MM.1S (cell line): ENCODE data around the gene TMEM132D.

Source experiments
- DNase-seq: peaks from one replicate; pipeline ENCODE4 v3.0.0-alpha.2; 2015
- H2AFZ ChIP-seq: fragments of 300-600 bp; sonication (generic); 2 replicates; pipeline ENCODE4 v1.6.0; 2016; ENCODE audit warnings: antibody characterized with exemption, low read length
- H3F3A ChIP-seq: fragments of 300-600 bp; sonication (generic); 2 replicates; pipeline ENCODE4 v1.6.1; 2016; ENCODE audit warnings: mild to moderate bottlenecking, antibody characterized with exemption, low read length, moderate library complexity, mixed read lengths; ENCODE audit not compliant: insufficient read depth
- H3K27ac ChIP-seq: fragments of 300-600 bp; sonication (generic); 2 replicates; pipeline ENCODE4 v1.5.1; 2016; ENCODE audit warnings: mild to moderate bottlenecking, low read length
- H3K27me3 ChIP-seq: fragments of 300-600 bp; sonication (generic); replicated peaks from 2 replicates; pipeline ENCODE4 v1.6.0; 2016; ENCODE audit warnings: low read length; ENCODE audit not compliant: insufficient read depth
- H3K36me3 ChIP-seq: fragments of 300-600 bp; sonication (generic); replicated peaks from 2 replicates; pipeline ENCODE4 v1.6.1; 2016; ENCODE audit warnings: mild to moderate bottlenecking, low read length, mixed read lengths; ENCODE audit not compliant: insufficient read depth
- H3K4me1 ChIP-seq: fragments of 300-600 bp; sonication (generic); 2 replicates; pipeline ENCODE4 v1.6.1; 2016; ENCODE audit warnings: low read length, mixed read lengths
- H3K4me2 ChIP-seq: fragments of 300-600 bp; sonication (generic); 2 replicates; pipeline ENCODE4 v1.6.0; 2016; ENCODE audit warnings: low read depth, low read length
- H3K4me3 ChIP-seq: fragments of 300-600 bp; sonication (generic); 2 replicates; pipeline ENCODE4 v1.5.1; 2016; ENCODE audit warnings: low read length, mixed read lengths
- H3K79me2 ChIP-seq: fragments of 300-600 bp; sonication (generic); 2 replicates; pipeline ENCODE4 v1.6.1; 2016; ENCODE audit warnings: mixed run types, low read length, mixed read lengths
- H3K9ac ChIP-seq: fragments of 300-600 bp; sonication (generic); 2 replicates; pipeline ENCODE4 v1.6.1; 2016; ENCODE audit warnings: low read length, mixed read lengths
- H3K9me2 ChIP-seq: fragments of 300-600 bp; sonication (generic); replicated peaks from 2 replicates; pipeline ENCODE4 v1.6.1; 2016; ENCODE audit warnings: mild to moderate bottlenecking, low read length, mixed read lengths; ENCODE audit not compliant: insufficient read depth
- H3K9me3 ChIP-seq: fragments of 300-600 bp; sonication (generic); replicated peaks from 2 replicates; pipeline ENCODE4 v1.6.1; 2016; ENCODE audit warnings: mild to moderate bottlenecking, low read length, mixed read lengths; ENCODE audit not compliant: insufficient read depth
- H4K20me1 ChIP-seq: fragments of 300-600 bp; sonication (generic); 2 replicates; pipeline ENCODE4 v1.6.1; 2016; ENCODE audit warnings: mild to moderate bottlenecking, low read length, moderate library complexity, mixed read lengths; ENCODE audit not compliant: insufficient read depth
- CTCF ChIP-seq: fragments of 300-600 bp; sonication (generic); IDR thresholded peaks from 2 replicates; pipeline ENCODE4 v1.5.1; 2016; ENCODE audit warnings: antibody characterized with exemption, low read length, mixed read lengths
- EZH2 ChIP-seq: fragments of 300-600 bp; sonication (generic); optimal IDR thresholded peaks from 2 replicates; pipeline ENCODE3; 2017; ENCODE audit warnings: low read depth, mild to moderate bottlenecking, antibody characterized with exemption, low read length, mixed read lengths
- EZH2phosphoT487 ChIP-seq: fragments of 300-600 bp; sonication (generic); IDR thresholded peaks from 2 replicates; pipeline ENCODE4 v1.6.1; 2018; ENCODE audit warnings: antibody characterized with exemption, low read length

Gene TMEM132D

GRCh38 chr12:129660946-129661345 is 242.9 kb downstream of the TMEM132D start:
- Histone ChIP-seq H3F3A (no peaks in the 10 kb centered on the region), H3K9me3 (no peaks in the 10 kb centered on the region), H2AFZ (no peak overlapping the region), H4K20me1 (no peaks in the 10 kb centered on the region), H3K4me1 (no peaks in the 10 kb centered on the region), H3K27me3 (no peaks in the 10 kb centered on the region), H3K9ac (no peak overlapping the region), H3K4me2 (no peak overlapping the region), H3K36me3 (no peaks in the 10 kb centered on the region), H3K27ac (no peak overlapping the region), H3K79me2 (no peaks in the 10 kb centered on the region), H3K4me3 (no peak overlapping the region), H3K9me2 (no peaks in the 10 kb centered on the region)
- TF ChIP-seq EZH2: no peak
- no peak for TF ChIP-seq CTCF
- TF ChIP-seq EZH2phosphoT487: no peak
- no peak for DNase-seq

GRCh38 chr12:129659961-129660622 is 243.7 kb downstream of the TMEM132D start:
- Histone ChIP-seq H3K9me2 (no peaks in the 10 kb centered on the region), H3K79me2 (no peaks in the 10 kb centered on the region), H3K9ac (no peak overlapping the region), H2AFZ (no peak overlapping the region), H3K9me3 (no peaks in the 10 kb centered on the region), H3K36me3 (no peaks in the 10 kb centered on the region), H4K20me1 (no peaks in the 10 kb centered on the region), H3K4me1 (no peaks in the 10 kb centered on the region), H3K27ac (no peak overlapping the region), H3K27me3 (no peaks in the 10 kb centered on the region), H3F3A (no peaks in the 10 kb centered on the region), H3K4me3 (no peak overlapping the region), H3K4me2 (no peak overlapping the region)
- TF ChIP-seq CTCF (no peak), EZH2 (no peak), EZH2phosphoT487 (no peak)
- DNase-seq: no peak

GRCh38 chr12:129657179-129657578 is 246.6 kb downstream of the TMEM132D start:
- H3K4me1 ChIP-seq: no peaks in the 10 kb centered on the region
- H3K79me2 ChIP-seq: no peaks in the 10 kb centered on the region
- no peak for DNase-seq
- no peak overlapping the region for H2AFZ ChIP-seq
- H3K9ac ChIP-seq: no peak overlapping the region
- no peaks in the 10 kb centered on the region for H3K27me3 ChIP-seq
- TF ChIP-seq EZH2: no peak
- no peak for TF ChIP-seq CTCF
- no peak for TF ChIP-seq EZH2phosphoT487
- no peaks in the 10 kb centered on the region for H3K9me3 ChIP-seq
- H3K4me2 ChIP-seq: no peak overlapping the region
- no peak overlapping the region for H3K4me3 ChIP-seq
- H3F3A ChIP-seq: no peaks in the 10 kb centered on the region
- H3K36me3 ChIP-seq: no peaks in the 10 kb centered on the region
- no peak overlapping the region for H3K27ac ChIP-seq
- no peaks in the 10 kb centered on the region for H3K9me2 ChIP-seq
- H4K20me1 ChIP-seq: no peaks in the 10 kb centered on the region
